ENCODE data around the gene SORCS2.

- TF ChIP-seq, protein P1, sequence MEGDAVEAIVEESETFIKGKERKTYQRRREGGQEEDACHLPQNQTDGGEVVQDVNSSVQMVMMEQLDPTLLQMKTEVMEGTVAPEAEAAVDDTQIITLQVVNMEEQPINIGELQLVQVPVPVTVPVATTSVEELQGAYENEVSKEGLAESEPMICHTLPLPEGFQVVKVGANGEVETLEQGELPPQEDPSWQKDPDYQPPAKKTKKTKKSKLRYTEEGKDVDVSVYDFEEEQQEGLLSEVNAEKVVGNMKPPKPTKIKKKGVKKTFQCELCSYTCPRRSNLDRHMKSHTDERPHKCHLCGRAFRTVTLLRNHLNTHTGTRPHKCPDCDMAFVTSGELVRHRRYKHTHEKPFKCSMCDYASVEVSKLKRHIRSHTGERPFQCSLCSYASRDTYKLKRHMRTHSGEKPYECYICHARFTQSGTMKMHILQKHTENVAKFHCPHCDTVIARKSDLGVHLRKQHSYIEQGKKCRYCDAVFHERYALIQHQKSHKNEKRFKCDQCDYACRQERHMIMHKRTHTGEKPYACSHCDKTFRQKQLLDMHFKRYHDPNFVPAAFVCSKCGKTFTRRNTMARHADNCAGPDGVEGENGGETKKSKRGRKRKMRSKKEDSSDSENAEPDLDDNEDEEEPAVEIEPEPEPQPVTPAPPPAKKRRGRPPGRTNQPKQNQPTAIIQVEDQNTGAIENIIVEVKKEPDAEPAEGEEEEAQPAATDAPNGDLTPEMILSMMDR (IDR thresholded peaks at IDR 0.05) = no peak
- TF ChIP-seq POLR2A (IDR thresholded peaks at IDR 0.05) = no peak
These were observed 95.1 kb downstream of the SORCS2 start for GRCh38 chr4:7287274-7287917.
